ENCODE data around the gene EXOC4. TPM values are rescaled to one million over a fixed set of nuclear protein-coding genes. Genes with fewer than 3 reads are reported as not detected.

Gene EXOC4
- total RNA-seq, 1 experiment from 2014 or later = 75.8 TPM

DNA sequence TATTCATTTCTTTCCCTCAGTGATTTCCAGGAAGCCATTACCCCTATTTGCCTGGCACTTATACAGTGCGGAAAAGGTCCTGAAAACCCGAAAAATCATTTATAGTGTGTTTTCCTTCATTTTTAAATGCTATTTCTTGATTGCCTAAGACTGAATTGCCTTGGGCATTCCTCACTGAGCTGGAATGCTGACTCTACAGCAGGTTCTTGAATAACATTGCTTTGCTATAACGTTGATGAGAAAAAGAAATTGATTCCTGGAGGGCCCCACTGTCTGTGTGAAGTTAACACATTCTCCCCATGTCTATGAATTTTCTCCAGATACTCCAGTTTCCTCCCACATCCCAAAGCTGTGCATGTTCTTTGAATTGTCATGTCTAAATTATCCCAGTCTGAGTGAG is 308.5 kb downstream of the EXOC4 start:
- H3K56ac ChIP-seq (ENCODE audit: insufficient read length, low read depth, low read length) = no peak overlapping the region
- no peaks in the 10 kb centered on the region for H3K36me3 Mint-ChIP-seq (ENCODE audit: insufficient read depth in 1 of 3, low read depth in 3 of 3)
- H3K27me3 ChIP-seq (ENCODE audit: insufficient read depth, low read length) = no peaks in the 10 kb centered on the region
- H3K23me2 ChIP-seq (ENCODE audit: insufficient read length, low read depth, low read length, poor library complexity, severe bottlenecking) = no peaks in the 10 kb centered on the region
- H3K9ac ChIP-seq (ENCODE audit: extremely low read depth, insufficient read length, low read length) = no peak overlapping the region
- H2BK20ac ChIP-seq (ENCODE audit: low read depth, low read length, poor library complexity, severe bottlenecking) = no peak overlapping the region
- no peaks in the 10 kb centered on the region for H3K79me1 ChIP-seq (ENCODE audit: insufficient read depth, low read depth, low read length, poor library complexity, severe bottlenecking)
- no peak overlapping the region for H2BK5ac ChIP-seq (ENCODE audit: insufficient read length, low read length)
- no peaks in the 10 kb centered on the region for H3K27me3 Mint-ChIP-seq (ENCODE audit: low read depth)
- H4K5ac ChIP-seq (ENCODE audit: insufficient read length, low read depth, low read length) = no peak overlapping the region
- no peak overlapping the region for H2AK5ac ChIP-seq (ENCODE audit: insufficient read length, low read length)
- TF ChIP-seq, protein P1, sequence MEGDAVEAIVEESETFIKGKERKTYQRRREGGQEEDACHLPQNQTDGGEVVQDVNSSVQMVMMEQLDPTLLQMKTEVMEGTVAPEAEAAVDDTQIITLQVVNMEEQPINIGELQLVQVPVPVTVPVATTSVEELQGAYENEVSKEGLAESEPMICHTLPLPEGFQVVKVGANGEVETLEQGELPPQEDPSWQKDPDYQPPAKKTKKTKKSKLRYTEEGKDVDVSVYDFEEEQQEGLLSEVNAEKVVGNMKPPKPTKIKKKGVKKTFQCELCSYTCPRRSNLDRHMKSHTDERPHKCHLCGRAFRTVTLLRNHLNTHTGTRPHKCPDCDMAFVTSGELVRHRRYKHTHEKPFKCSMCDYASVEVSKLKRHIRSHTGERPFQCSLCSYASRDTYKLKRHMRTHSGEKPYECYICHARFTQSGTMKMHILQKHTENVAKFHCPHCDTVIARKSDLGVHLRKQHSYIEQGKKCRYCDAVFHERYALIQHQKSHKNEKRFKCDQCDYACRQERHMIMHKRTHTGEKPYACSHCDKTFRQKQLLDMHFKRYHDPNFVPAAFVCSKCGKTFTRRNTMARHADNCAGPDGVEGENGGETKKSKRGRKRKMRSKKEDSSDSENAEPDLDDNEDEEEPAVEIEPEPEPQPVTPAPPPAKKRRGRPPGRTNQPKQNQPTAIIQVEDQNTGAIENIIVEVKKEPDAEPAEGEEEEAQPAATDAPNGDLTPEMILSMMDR (conservative IDR thresholded peaks at IDR 0.05) = no peak
- H3K27ac Mint-ChIP-seq = no peak overlapping the region
- H3K4me1 ChIP-seq (ENCODE audit: insufficient read depth, low read length) = no peaks in the 10 kb centered on the region
- H3K79me2 ChIP-seq (ENCODE audit: insufficient read depth, low read length) = no peaks in the 10 kb centered on the region
- no peak overlapping the region for H4K91ac ChIP-seq (ENCODE audit: insufficient read length, low read depth, low read length)
- H3K14ac ChIP-seq (ENCODE audit: insufficient read depth, low read length) = no peak overlapping the region
- H3K4me2 ChIP-seq (ENCODE audit: insufficient read depth, insufficient read length, low read length) = no peak overlapping the region
- no peak overlapping the region for H4K8ac ChIP-seq (replicated peaks; ENCODE audit: insufficient read length, low read depth, low read length)
- peaks cover 0 to 3% of the 10 kb centered on the region in 2 experiments; a peak in 1 of 4 replicates for H3K4me1 Mint-ChIP-seq
- no peak overlapping the region for H2BK15ac ChIP-seq (ENCODE audit: low read depth, low read length)
- no peaks in the 10 kb centered on the region for H3K9me3 ChIP-seq (ENCODE audit: control insufficient read depth, low read depth, low read length)
- H3K4ac ChIP-seq (ENCODE audit: low read depth, low read length) = no peak overlapping the region
- H3K18ac ChIP-seq (ENCODE audit: insufficient read length, low read depth, low read length) = no peak overlapping the region
- no peak overlapping the region for H3K27ac ChIP-seq (ENCODE audit: insufficient read length, low read depth, low read length)
- H3K23ac ChIP-seq (ENCODE audit: insufficient read length, low read depth, low read length) = no peak overlapping the region
- H2BK12ac ChIP-seq (ENCODE audit: insufficient read length, low read depth, low read length) = no peak overlapping the region
- no peak overlapping the region for H2BK120ac ChIP-seq (ENCODE audit: low read depth, low read length, poor library complexity, severe bottlenecking)
- no peaks in the 10 kb centered on the region for H4K20me1 ChIP-seq (ENCODE audit: control insufficient read depth, insufficient read depth, insufficient read length)
- DNase-seq = no peak
- H3T11ph ChIP-seq (ENCODE audit: low read length) = no peak overlapping the region
- H3K4me3 Mint-ChIP-seq = no peak overlapping the region
- no peaks in the 10 kb centered on the region for H3K9me3 Mint-ChIP-seq
- no CpG with 5 or more reads among the region's 3 CpGs for WGBS (ENCODE audit: extremely low coverage, insufficient read length, low lambda C conversion rate)
- H2AFZ ChIP-seq (ENCODE audit: low read length) = no peak overlapping the region
